GM18873 (cell line): Measurements from ENCODE around the gene RTL1.

Experiments
- ATAC-seq: cut with Tn5 transposase; IDR thresholded peaks from one replicate; pipeline ENCODE4 v1.9.1; 2021; ENCODE audit warnings: mild to moderate bottlenecking, moderate library complexity, moderate number of reproducible peaks; ENCODE audit not compliant: unreplicated experiment, low FRiP score

The RTL1 gene

GRCh38 chr14:100836941-100837804 is 66.3 kb downstream of the RTL1 start:
- no peak for ATAC-seq

GRCh38 chr14:100836311-100836805 is 67.2 kb downstream of the RTL1 start:
- no peak for ATAC-seq

GRCh38 chr14:100835548-100836310 is 67.8 kb downstream of the RTL1 start:
- ATAC-seq: no peak

DNA sequence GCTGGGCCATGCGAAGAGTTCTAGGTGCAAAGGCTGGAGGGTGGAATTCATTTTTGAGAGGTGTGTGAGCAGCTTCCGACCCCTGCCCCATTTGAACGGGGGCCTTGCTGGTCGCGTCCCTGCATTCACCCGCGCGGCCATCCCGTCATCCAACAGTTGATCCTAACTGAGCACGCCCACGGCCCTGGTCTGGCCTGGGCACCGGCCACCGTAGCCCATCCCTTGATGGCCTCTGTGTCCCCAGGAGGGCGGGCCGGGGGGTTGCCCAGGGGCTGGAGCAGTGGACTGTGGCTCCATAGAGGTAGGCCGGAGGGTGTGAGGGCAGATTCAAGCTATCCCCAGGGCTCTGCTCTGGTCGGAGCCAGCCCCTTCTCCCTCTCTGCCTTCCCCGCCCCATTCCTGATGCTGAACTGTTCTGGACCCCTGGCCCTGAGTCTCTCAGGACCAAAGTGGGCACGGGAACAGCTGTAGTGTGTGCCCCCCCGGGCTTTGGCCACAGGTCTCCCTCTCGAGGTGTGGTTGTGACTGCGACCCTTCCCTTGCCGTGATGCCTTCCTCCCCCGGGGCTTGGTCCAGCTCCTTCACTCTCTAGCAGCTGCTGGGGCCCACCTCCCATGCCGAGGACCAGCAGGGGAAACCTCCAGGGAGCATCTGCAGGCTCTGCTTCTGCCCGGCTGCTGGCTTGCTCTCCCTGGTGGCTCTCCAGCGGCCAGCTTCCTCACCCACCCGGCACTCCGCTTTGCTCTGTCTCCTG is 68.6 kb downstream of the RTL1 start:
- ATAC-seq: no peak

DNA sequence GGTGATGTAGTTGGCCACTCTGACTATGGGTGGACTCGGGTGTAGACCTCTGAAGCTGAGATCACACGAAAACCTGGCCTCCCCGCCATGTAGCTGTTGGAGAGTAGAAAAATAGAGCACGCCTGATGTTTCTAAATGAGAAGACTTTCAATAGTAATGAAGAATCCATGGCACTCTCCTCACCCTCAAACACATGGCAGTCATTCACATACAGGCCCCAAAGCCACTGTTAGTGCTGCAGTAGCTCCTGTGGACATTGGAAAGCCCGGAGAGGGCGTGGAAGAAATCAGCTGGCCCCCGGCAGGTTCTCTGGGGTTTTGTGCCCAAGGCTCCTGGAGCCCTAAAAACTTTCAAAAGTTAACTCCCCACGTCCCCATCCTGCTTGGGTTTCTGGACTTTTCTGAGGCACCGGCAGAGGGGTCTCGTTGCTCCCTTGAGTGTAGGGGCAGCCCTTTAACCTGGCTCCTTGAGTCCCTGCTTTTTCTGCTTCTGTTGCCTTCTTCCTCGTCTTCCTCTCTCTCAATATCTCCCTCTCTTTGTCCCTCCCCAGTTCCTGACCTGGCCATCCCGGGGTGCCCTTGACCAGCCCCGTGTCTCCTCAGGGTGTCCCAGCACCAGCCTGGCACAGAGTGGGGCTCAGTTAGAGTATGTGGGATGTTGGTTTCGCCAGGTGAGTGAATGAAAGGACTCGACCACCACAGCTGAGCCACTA is 69.3 kb downstream of the RTL1 start:
- ATAC-seq: no peak

GRCh38 chr14:100832311-100832960 is 71.1 kb downstream of the RTL1 start:
- ATAC-seq: no peak

DNA sequence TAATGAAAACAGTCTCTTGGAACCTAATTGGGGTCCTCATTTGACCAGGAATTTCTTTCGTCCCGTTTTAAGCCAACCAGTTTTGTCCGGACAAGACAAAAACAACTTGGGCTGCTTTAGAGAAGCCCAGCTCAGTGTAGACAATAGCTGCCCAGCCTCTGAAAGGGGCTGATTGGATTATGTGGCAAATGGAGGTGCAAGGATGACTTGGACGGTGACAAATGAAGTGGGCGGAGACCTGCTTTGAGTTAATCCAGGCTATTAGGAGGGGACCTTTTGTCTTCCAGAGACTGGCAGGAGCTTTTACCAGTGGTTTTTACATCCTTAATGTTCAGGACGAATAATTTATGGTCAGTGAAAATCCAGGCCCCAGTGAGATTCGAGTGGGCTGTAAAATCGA is 72.8 kb downstream of the RTL1 start:
- no peak for ATAC-seq
